SK-N-SH (cell line): Measurements from ENCODE around the gene ZNF804B. TPM values are rescaled to one million over a fixed set of nuclear protein-coding genes. Genes with fewer than 3 reads are reported as not detected.

Experiments
- CTCF ChIA-PET: fragments of 300-600, 350-600 bp; formaldehyde crosslinking; extraction: SDS; loops from one replicate; lab custom pipeline; 2021; lab: Yijun Ruan, JAX
- POLR2A ChIA-PET: fragments of 350-600 bp; sonication (Branson Sonifier 250); formaldehyde crosslinking; extraction: SDS; loops from one replicate; lab custom pipeline; 2020; ENCODE audit warnings: antibody characterized with exemption, inconsistent platforms; lab: Yijun Ruan, JAX
- DNase-seq: peaks from one replicate; pipeline ENCODE4 v3.0.0; 2012
- H2AFZ ChIP-seq: fragments of 200-600 bp; sonication (generic); 2 replicates; pipeline ENCODE4 v1.8.1; 2016; ENCODE audit warnings: antibody characterized with exemption, mild to moderate bottlenecking, low read depth
- H3F3A ChIP-seq: fragments of 200-600 bp; sonication (generic); replicated peaks from 2 replicates; pipeline ENCODE3; 2016; ENCODE audit warnings: antibody characterized with exemption, mild to moderate bottlenecking; ENCODE audit not compliant: insufficient read depth
- H3K27ac ChIP-seq, 2 experiments: fragments of 200-500 bp in 1 of 2; fragments of 200-600 bp in 1 of 2; sonication (Bioruptor generic) in 1 of 2; sonication (generic), shearing (Covaris generic) in 1 of 2; 2 replicates each; pipeline versions ENCODE4 v1.5.1 to v1.6.1; 2014 to 2016; ENCODE audit warnings: low read depth in 2 of 2, inconsistent platforms in 1 of 2, low read length in 1 of 2, mild to moderate bottlenecking in 1 of 2, mixed read lengths in 1 of 2
- H3K27me3 ChIP-seq: fragments of 200-600 bp; sonication (generic), shearing (Covaris generic); 2 replicates; pipeline ENCODE4 v1.6.1; 2016; ENCODE audit warnings: mixed run types; ENCODE audit not compliant: insufficient read depth
- H3K36me3 ChIP-seq, 2 experiments: fragments of 200-500 bp in 1 of 2; fragments of 200-600 bp in 1 of 2; sonication (Bioruptor generic) in 1 of 2; sonication (generic) in 1 of 2; replicated peaks in 1 of 2; 2 replicates each; pipeline versions ENCODE3 to v1.5.1; 2014 to 2016; ENCODE audit warnings: low read length in 1 of 2, mild to moderate bottlenecking in 1 of 2; ENCODE audit not compliant: insufficient read depth in 2 of 2, control insufficient read depth in 1 of 2
- H3K4me1 ChIP-seq, 2 experiments: fragments of 200-500 bp in 1 of 2; fragments of 200-600 bp in 1 of 2; sonication (Bioruptor generic) in 1 of 2; sonication (generic), shearing (Covaris generic) in 1 of 2; 2 replicates each; pipeline versions ENCODE4 v1.5.1 to v1.6.1; 2014 to 2016; ENCODE audit warnings: low read depth in 1 of 2, low read length in 1 of 2, mixed run types in 1 of 2; ENCODE audit not compliant: insufficient read depth in 2 of 2, control insufficient read depth in 1 of 2
- H3K4me2 ChIP-seq: fragments of 200-600 bp; sonication (generic), shearing (Covaris generic); 2 replicates; pipeline ENCODE4 v1.6.1; 2017; ENCODE audit warnings: mixed run types
- H3K4me3 ChIP-seq, 2 experiments: fragments of 200-500 bp in 1 of 2; fragments of 200-600 bp in 1 of 2; sonication (Bioruptor generic) in 1 of 2; sonication (generic), shearing (Covaris generic) in 1 of 2; 2 replicates each; pipeline versions ENCODE4 v1.5.1 to v1.8.1; 2014 to 2016; ENCODE audit warnings: low read depth in 2 of 2, inconsistent platforms in 1 of 2, low read length in 1 of 2, mild to moderate bottlenecking in 1 of 2, mixed read lengths in 1 of 2, moderate library complexity in 1 of 2
- H3K79me2 ChIP-seq: fragments of 200-600 bp; sonication (generic); 2 replicates; pipeline ENCODE4 v1.8.1; 2017; ENCODE audit warnings: mild to moderate bottlenecking; ENCODE audit not compliant: insufficient read depth
- H3K9ac ChIP-seq: fragments of 200-600 bp; sonication (generic); 2 replicates; pipeline ENCODE4 v1.6.1; 2017; ENCODE audit warnings: mixed run types
- H3K9me2 ChIP-seq: fragments of 200-600 bp; sonication (generic); 2 replicates; pipeline ENCODE4 v1.6.1; 2017; ENCODE audit warnings: mixed run types
- H3K9me3 ChIP-seq: fragments of 200-600 bp; sonication (generic); 2 replicates; pipeline ENCODE4 v1.6.1; 2017; ENCODE audit warnings: mixed run types, mild to moderate bottlenecking, moderate library complexity
- H4K20me1 ChIP-seq: fragments of 200-600 bp; sonication (generic); 2 replicates; pipeline ENCODE4 v1.6.1; 2017; ENCODE audit warnings: mild to moderate bottlenecking, mixed run types; ENCODE audit not compliant: insufficient read depth
- EP300 ChIP-seq, 2 experiments: IDR thresholded peaks; 2 replicates each; pipeline versions ENCODE4 v1.4.0 to v1.6.1; 2012; ENCODE audit warnings: borderline replicate concordance in 1 of 2, low read depth in 1 of 2, low read length in 1 of 2
- EZH2phosphoT487 ChIP-seq: fragments of 200-600 bp; sonication (generic); IDR thresholded peaks from 2 replicates; pipeline ENCODE4 v1.6.1; 2017; ENCODE audit warnings: low read depth, mixed run types, mild to moderate bottlenecking, antibody characterized with exemption, moderate library complexity, borderline replicate concordance
- FOXJ3 ChIP-seq: sonication (generic); formaldehyde crosslinking; IDR thresholded peaks from 2 replicates; pipeline ENCODE4 v1.5.1; 2020; ENCODE audit warnings: mild to moderate bottlenecking, missing genetic modification reagents
- GABPA ChIP-seq: IDR thresholded peaks from 2 replicates; pipeline ENCODE4 v1.4.0; 2012; ENCODE audit warnings: low read depth, mild to moderate bottlenecking
- GATA2 ChIP-seq: sonication (generic); formaldehyde crosslinking; IDR thresholded peaks from 2 replicates; pipeline ENCODE4 v1.5.0; 2020; ENCODE audit warnings: mild to moderate bottlenecking, missing genetic modification reagents
- JUND ChIP-seq: IDR thresholded peaks from 2 replicates; pipeline ENCODE4 v1.4.0; 2012
- MXI1 ChIP-seq: IDR thresholded peaks from 2 replicates; pipeline ENCODE4 v1.6.1; 2012; ENCODE audit warnings: mild to moderate bottlenecking, low read depth, low read length, improper control_type of control experiment
- NFIC ChIP-seq: IDR thresholded peaks from 2 replicates; pipeline ENCODE4 v1.4.0; 2012; ENCODE audit warnings: borderline replicate concordance
- NRF1 ChIP-seq: IDR thresholded peaks from 2 replicates; pipeline ENCODE4 v1.6.1; 2012; ENCODE audit warnings: low read depth, mild to moderate bottlenecking, low read length
- POLR2AphosphoS5 ChIP-seq: IDR thresholded peaks from 2 replicates; pipeline ENCODE4 v1.6.1; 2012; ENCODE audit warnings: low read depth, low read length
- RAD21 ChIP-seq: IDR thresholded peaks from 2 replicates; pipeline ENCODE4 v1.6.1; 2012; ENCODE audit warnings: mild to moderate bottlenecking, low read length
- RFX5 ChIP-seq: IDR thresholded peaks from 2 replicates; pipeline ENCODE4 v1.6.1; 2012; ENCODE audit warnings: mild to moderate bottlenecking, improper control_type of control experiment, low read length
- WGBS: methylation state at CpG from one replicate; pipeline ENCODE4 v1.1.6; 2017; ENCODE audit warnings: low lambda C conversion rate; 5-methylcytosine and 5-hydroxymethylcytosine counted together
- polyA plus RNA-seq, 3 experiments: library from polyadenylated mRNA; depleted of rRNA; stranded (reverse); fragments of >200 nt; gene quantifications; 2 replicates each; pipeline ENCODE4 v1.2.3, GENCODE V29; 2012
- TF ChIP-seq, protein P1 (sequence below): fragments of 150-350 bp; IDR thresholded peaks from 2 replicates; pipeline ENCODE4 v1.6.1; 2017; ENCODE audit warnings: antibody characterized with exemption, low read length, low read depth, borderline replicate concordance
- TF ChIP-seq, protein P2 (sequence below): fragments of 200-600 bp; sonication (generic); IDR thresholded peaks from 2 replicates; pipeline ENCODE4 v1.6.1; 2017; ENCODE audit warnings: antibody characterized with exemption, mild to moderate bottlenecking, moderate library complexity
- TF ChIP-seq, protein P3 (sequence below): IDR thresholded peaks from 2 replicates; pipeline ENCODE4 v1.4.0; 2012; ENCODE audit warnings: low read depth, borderline replicate concordance
- TF ChIP-seq, protein P4 (sequence below): IDR thresholded peaks from 2 replicates; pipeline ENCODE4 v1.4.0; 2012; ENCODE audit warnings: low read depth

Gene ZNF804B
- polyA plus RNA-seq, 1 of the 3 experiments (the other 2 are of a cell fraction): not detected

DNA sequence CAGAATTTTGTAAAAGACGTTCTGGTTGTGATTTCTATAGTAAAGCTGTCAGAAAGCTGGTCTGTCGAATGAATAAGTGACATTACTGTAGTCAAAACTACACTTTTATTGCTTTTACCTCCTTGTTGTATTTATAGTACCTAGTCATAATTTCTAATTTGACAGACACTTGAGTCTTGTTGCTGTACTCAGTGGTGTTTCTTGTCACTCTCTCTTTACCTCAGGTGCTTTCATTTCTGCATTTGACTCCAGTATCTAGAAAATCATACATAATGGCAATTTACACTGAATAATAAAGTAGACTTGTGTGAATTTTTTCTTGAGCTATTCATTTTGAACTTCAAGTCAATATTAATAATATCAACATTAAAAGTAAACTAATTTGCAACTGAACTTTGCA, 293.6 kb downstream of the ZNF804B start:
- Histone ChIP-seq H3K9ac (no peak overlapping the region), H3K9me2 (0 out of 2 replicates have a peak, but pooled peaks cover 5% of the 10 kb centered on the region), H3K27me3 (no peaks in the 10 kb centered on the region), H3K27ac (no peak overlapping the region), H3F3A (no peaks in the 10 kb centered on the region), H3K79me2 (no peaks in the 10 kb centered on the region), H2AFZ (no peak overlapping the region), H3K36me3 (no peaks in the 10 kb centered on the region), H3K4me2 (no peak overlapping the region), H3K9me3 (no peaks in the 10 kb centered on the region), H3K4me3 (no peak overlapping the region), H4K20me1 (no peaks in the 10 kb centered on the region), H3K4me1 (no peaks in the 10 kb centered on the region)
- CTCF ChIA-PET: interaction anchor here (0.6 kb wide), 1 partner anchor 31 kb away, joined by 3 read pairs; no protein-coding TSS in a partner anchor
- 18% methylated on average over 2 of the region's 2 CpGs for WGBS
- DNase-seq: no peak
- POLR2A ChIA-PET: no interaction called here
- TF ChIP-seq NRF1 (no peak), EP300 (IDR thresholded peaks at IDR 0.05; ENCODE audit: borderline replicate concordance in 1 of 2, low read depth in 1 of 2, low read length in 1 of 2) (no peak), GABPA (no peak), GATA2 (CRISPR knock-in tag) (no peak), POLR2AphosphoS5 (no peak), FOXJ3 (CRISPR knock-in tag) (no peak), JUND (no peak), RAD21 (no peak), MXI1 (no peak), NFIC (no peak), EZH2phosphoT487 (no peak), RFX5 (no peak)
- TF ChIP-seq, protein P1, sequence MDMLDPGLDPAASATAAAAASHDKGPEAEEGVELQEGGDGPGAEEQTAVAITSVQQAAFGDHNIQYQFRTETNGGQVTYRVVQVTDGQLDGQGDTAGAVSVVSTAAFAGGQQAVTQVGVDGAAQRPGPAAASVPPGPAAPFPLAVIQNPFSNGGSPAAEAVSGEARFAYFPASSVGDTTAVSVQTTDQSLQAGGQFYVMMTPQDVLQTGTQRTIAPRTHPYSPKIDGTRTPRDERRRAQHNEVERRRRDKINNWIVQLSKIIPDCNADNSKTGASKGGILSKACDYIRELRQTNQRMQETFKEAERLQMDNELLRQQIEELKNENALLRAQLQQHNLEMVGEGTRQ: no peak
- TF ChIP-seq, protein P2, sequence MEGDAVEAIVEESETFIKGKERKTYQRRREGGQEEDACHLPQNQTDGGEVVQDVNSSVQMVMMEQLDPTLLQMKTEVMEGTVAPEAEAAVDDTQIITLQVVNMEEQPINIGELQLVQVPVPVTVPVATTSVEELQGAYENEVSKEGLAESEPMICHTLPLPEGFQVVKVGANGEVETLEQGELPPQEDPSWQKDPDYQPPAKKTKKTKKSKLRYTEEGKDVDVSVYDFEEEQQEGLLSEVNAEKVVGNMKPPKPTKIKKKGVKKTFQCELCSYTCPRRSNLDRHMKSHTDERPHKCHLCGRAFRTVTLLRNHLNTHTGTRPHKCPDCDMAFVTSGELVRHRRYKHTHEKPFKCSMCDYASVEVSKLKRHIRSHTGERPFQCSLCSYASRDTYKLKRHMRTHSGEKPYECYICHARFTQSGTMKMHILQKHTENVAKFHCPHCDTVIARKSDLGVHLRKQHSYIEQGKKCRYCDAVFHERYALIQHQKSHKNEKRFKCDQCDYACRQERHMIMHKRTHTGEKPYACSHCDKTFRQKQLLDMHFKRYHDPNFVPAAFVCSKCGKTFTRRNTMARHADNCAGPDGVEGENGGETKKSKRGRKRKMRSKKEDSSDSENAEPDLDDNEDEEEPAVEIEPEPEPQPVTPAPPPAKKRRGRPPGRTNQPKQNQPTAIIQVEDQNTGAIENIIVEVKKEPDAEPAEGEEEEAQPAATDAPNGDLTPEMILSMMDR: no peak
- TF ChIP-seq, protein P3, sequence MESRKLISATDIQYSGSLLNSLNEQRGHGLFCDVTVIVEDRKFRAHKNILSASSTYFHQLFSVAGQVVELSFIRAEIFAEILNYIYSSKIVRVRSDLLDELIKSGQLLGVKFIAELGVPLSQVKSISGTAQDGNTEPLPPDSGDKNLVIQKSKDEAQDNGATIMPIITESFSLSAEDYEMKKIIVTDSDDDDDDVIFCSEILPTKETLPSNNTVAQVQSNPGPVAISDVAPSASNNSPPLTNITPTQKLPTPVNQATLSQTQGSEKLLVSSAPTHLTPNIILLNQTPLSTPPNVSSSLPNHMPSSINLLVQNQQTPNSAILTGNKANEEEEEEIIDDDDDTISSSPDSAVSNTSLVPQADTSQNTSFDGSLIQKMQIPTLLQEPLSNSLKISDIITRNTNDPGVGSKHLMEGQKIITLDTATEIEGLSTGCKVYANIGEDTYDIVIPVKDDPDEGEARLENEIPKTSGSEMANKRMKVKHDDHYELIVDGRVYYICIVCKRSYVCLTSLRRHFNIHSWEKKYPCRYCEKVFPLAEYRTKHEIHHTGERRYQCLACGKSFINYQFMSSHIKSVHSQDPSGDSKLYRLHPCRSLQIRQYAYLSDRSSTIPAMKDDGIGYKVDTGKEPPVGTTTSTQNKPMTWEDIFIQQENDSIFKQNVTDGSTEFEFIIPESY: no peak
- TF ChIP-seq, protein P4, sequence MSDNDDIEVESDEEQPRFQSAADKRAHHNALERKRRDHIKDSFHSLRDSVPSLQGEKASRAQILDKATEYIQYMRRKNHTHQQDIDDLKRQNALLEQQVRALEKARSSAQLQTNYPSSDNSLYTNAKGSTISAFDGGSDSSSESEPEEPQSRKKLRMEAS: no peak
